Head of caudate nucleus (tissue), 42 donors: ENCODE results near the gene ZNF536.
A peak's percentile ranks its signal among the peaks of the same experiment; 100 is the strongest.
"Not testable (repeated sequence)": the region's sequence is repeated elsewhere in the genome, so short reads cannot be mapped to it uniquely, and the experiment has no call there.

Experiments used
- DNase-seq, 42 donors: peaks; one replicate each; pipeline versions ENCODE4 v3.0.0 to v3.0.0-alpha.2; 2020 to 2021; ENCODE audit warnings: mixed read lengths in 7 of 42
- intact Hi-C: fragments of 100-400 bp; cut with DNase I; formaldehyde crosslinking; loops from one replicate; pipeline ENCODE4 v1.15.0; 2022

ZNF536 gene

DNA sequence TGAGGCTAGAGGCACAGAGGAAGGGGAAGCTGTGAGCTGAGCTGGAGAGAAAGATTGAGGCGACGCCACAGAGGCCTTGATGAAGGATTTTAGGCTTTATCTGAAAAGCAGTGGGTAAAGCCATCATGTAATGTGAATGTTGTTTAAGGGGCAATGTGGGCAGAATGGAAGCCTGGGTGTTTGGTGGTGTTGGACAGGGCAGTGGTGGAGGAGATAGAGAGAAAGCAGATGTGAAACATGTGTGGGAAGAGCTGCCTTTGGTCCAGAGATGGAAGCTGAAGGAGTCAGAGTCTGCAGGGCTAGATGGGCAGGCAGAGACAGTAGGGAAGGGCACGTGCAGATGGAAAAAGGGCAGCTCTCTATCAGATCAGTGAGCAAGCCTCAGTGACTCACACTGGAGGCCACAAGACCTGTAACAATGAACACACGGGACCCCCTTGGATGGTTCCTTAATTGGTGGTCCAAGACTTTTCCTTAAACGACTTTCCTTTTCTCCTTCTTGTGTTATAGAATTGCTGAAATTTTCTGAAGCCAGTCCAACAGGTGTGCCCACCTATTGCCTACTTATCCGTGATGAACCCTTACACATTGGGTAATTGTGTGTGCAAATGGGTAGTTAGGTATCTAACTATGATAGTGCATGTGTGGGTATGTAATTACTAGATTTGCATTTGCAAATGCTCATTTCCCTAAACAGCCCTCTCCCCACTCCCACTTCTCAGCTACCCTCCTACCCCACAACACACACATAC lies 21.7 kb downstream of the ZNF536 start:
- DNase-seq: no peak
- intact Hi-C loops: no loop called here

DNA sequence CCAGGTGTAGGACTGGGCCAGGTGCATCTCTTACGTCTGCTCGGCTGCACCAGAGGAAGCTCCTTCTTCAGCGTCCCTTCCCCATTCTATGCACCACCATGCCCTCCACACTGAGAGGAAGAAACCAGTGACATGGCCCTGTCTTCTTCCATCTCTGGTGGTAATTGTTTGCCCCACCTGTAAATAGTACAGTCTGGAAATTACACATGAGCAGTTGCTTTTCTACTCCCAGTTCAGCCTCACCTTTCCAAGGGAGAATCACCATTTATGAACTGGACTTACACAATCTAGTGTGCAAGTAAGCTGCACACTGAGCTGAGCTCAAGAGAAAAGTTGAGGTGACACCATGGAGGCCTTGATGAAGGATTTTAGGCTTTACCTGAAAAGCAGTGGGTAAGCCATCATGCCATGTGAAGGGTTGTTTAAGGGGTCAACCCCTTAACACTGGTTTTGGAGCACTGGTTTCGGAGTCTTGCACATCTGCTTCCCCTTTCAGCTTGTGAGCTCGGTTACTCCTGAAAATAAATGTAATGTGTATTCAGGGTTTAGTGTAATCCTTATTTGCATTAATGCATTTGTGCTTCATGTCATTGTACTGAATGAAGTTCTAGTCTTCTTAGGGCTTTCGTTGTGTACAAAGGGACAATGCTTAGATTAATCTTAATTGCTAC lies 22.4 kb downstream of the ZNF536 start:
- DNase-seq: no peak
- intact Hi-C loops: no loop called here

DNA sequence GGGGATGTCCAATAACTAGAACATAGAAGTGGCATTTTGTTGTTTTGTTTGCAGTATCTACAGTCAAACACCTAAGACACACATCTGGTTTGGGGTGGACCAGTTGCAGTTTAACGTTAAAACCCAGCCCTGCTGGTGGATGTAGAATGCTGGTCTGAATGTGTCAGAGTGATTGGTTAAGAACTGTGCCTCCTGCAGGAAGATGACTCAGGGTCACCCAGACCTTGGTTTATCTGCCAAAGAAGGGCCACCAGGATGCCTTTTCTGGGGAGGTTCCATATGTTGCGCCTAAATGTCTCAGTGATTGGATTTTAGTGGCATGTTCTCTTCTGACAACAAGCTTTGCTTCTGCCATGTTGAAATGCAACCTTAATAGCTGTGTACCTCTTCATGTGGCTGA lies 23.1 kb downstream of the ZNF536 start:
- intact Hi-C loops: no loop called here

DNA sequence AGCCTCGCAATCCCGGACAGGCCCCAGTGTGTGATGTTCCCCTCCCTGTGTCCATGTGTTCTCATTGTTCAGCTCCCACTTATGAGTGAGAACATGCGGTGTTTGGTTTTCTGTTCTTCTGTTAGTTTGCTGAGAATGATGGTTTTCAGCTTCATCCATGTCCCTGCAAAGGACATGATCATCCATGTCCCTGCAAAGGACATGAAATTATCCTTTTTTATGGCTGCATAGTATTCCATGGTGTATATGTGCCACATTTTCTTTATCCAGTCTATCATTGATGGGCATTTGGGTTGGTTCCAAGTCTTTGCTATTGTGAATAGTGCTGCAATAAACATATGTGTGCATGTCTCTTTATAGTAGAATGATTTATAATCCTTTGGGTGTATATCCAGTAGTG lies 26.4 kb downstream of the ZNF536 start:
- DNase-seq, intact Hi-C loops: not testable (repeated sequence)

More for the DNA sequence above, 23.1 kb downstream of the ZNF536 start:
- DNase-seq: no peak

DNA sequence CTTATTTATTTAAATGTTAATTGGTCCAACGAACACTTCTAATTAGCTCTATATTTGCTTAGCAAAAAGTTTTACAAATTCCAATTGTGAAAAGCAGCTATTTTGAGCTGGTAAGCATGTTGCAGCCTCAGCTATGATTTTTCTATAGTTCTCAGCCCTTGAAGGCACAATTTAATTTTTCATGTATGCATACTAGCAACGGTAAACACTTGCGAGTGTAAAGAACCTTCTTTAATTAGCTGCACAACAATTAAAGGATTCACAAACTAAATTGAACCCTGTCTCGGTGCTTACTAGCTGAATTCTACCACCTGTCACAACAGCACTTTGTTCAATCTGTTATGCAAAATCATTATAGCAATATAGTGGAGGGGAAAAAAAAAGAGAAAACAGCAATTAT lies 29.8 kb downstream of the ZNF536 start:
- no peak for DNase-seq
- intact Hi-C loops: loop anchor here (10.0 kb wide), 1 partner anchor 177 kb away; no protein-coding TSS in a partner anchor

DNA sequence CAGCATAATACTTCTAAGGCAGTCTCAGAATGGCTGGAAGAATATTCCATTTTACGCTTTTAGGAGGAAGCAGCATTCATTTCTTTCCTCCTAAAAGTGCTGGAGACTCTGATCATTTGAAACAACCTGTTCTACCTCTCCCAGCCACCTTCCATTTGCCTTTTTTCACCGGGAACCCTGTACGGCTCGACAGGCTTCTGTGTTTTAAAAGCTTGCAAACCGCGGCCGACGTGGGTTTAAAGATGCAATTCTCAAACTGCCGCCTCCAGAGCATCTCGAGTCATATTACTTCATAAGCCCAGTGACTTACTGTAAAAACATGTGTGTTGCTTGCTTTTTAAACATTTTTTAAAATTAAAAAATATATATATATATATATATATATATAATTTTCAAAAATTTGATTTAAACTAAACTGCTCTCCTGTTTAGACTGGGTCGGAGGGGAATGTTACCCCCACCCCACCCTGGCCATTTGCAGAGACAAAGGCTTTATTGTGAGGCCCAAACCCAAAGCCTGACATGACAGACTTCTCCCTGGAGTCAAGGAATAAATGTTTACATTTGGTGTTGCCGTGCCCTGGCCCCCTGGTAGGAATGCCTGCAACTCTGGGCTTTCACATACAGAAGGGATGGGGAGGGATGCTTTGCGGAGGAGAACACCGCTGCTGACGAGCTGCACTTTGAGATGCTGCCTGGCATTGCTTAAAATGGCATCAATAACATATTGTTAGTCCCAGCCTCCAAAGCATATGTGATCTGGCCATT lies 30.4 kb downstream of the ZNF536 start:
- intact Hi-C loops: loop anchor here (10.0 kb wide), 1 partner anchor 178 kb away; no protein-coding TSS in a partner anchor
- peak in 12 of 42 donors; percentile 22 to 71 (median 42) for DNase-seq

DNA sequence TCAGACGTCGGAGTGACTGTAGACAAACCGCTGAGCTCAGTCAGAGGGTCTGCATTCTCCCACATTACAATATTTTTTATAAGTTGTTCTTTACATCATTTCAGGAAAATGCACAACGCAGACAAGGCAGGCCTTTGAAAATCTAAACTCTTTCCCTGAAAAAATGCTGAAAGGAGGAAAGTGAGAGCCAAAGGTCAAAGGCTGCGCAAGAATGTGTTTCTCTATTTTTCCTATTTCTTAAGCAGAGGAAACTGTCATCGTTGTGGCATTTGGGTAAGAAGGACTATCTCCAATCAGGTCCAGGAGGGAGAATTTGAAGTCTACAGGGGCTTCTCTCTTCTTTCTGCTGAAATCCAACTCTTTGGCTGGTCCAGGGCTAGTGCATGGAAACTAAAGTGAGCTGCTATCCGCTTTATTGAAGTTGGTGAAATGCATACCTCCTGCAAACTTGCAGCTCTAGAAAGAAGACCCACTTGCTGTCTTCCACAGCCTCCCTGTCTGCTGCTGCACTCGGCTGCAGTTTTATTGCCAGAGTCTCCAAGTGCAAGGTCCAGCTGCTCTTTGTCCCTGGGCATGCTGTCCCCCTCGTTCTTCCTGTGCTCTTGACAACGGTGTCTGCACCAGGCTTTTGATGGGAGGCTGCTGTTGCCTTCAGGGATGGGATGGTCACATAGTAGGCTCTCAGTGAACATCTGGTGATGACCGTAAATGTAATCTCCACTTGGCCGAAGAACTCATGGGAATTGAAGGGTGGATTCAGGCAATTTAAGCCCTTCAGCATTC lies 31.2 kb downstream of the ZNF536 start:
- intact Hi-C loops: loop anchor here (10.0 kb wide), 1 partner anchor 179 kb away; no protein-coding TSS in a partner anchor
- peak in 1 of 42 donors; percentile 36 for DNase-seq

DNA sequence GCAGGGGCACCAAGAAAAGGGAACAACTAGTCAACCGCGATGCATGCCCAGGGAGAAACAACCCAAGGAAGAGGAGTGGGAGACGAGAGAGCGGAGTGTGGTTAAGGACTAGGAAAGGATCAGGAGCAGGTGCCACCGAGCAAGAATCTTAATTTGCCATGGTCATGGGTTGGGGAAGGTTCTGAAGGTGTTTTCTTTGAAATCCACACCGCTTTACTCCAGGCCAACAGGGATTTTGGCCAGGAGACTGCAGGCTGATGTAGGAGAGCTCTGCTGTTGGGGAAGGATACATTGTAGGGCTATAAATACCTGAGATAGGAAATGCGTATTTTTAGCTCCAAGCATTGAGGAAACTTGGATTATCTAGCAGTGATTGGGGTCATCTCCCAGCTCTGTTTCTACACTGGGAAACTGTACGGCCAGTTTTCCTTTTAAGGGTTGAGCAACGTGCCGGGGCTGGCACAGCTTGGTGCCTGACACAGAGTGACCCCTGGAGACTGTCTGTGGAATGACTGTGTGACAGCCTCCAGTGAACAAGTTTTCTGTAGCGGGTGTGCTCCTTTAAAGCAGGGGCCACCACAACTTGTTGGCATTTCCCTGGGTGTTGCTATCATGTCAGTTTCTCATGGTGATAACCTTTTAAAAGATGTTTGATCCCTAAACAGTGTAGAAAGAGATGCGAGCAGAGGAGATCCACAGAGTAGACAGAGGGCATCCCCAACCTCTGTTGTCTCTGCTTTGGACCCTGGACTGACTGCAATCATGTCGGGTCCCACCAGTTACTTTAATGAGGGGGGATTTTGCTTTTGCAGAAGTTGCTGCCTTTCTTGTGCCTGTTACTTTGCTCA lies 34.3 kb downstream of the ZNF536 start:
- intact Hi-C loops: loop anchor here (5.0 to 10.0 kb wide), 2 partner anchors 34 to 182 kb away; partner anchors contain the start of gene ZNF536
- DNase-seq: peak in 41 of 42 donors; percentile 37 to 90 (median 72)

DNA sequence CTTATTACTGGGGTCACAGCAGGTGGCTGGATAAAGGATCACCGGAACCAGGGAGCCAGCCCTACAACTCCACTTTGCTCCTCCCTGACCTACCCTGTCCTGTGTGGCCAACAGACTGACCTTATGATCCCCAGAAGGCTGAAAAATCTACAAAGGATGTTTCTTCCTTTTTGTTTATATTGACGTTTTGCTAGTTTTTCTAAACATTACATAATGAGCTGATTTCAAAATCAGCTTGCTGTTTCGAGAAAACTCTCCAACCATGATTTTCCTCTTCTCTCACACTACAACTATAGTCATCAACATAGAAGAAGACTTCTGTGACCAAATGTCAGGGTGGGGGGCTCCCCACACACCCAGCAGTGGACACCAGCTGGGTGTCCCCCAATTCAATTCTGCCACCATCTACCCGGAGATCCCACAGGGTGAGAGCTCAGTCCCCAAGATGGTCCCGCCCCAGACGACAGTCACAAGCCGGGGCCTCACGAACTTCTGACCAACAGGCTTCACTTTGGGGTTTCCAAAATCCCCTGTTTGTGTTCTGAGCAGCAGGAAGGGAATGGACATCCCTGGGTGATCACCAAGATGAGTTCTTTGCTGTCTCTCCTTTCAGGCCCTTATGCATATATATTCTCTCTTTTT lies 35.0 kb downstream of the ZNF536 start:
- peak in 2 of 42 donors; percentile 35 to 41 for DNase-seq
- intact Hi-C loops: loop anchor here (5.0 to 10.0 kb wide), 2 partner anchors 35 to 182 kb away; partner anchors contain the start of gene ZNF536

DNA sequence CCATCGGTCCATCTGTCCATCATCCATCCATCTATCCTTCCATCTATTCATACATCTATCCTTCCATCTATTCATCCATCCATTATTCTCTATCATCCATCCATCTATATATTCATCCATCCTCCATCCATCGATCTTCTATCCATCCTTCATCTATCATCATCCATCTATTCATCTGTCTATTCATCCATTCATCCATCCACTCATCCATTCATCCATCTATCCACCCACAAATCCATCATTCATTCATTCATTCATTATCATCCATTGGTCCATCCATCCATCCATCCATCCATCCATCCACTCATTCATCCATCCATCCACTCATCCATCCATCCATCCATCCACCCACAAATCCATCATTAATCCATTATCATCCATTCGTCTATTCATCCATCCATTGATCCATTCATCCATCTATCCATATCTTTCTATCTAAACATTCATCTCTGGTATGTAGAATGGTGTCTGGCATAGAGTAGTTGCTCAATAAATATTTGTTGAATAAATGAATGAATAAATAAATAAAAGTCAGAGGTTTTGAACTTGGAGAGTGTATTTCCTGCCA lies 36.6 kb downstream of the ZNF536 start:
- intact Hi-C loops: loop anchor here (5.0 to 10.0 kb wide), 2 partner anchors 37 to 184 kb away; partner anchors contain the start of gene ZNF536
- DNase-seq: no peak

DNA sequence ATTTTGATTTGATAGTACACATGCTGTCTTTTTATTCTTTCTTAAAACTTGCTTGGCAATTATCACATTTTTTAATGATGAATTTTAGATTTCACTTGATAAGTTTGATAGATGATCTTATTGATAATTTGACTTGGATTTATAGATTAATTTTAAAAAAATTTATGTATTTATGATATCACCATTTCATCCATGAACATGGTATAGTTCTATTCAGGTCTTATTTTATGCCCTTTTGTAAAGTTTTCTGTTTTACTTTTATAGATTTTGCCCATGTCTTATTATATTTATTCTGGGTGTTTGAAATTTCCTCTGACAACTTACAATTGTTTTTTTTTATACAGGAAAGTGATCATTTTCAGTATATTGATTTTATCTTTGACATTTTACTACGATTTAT lies 39.5 kb downstream of the ZNF536 start:
- intact Hi-C loops: no loop called here
- DNase-seq: no peak

DNA sequence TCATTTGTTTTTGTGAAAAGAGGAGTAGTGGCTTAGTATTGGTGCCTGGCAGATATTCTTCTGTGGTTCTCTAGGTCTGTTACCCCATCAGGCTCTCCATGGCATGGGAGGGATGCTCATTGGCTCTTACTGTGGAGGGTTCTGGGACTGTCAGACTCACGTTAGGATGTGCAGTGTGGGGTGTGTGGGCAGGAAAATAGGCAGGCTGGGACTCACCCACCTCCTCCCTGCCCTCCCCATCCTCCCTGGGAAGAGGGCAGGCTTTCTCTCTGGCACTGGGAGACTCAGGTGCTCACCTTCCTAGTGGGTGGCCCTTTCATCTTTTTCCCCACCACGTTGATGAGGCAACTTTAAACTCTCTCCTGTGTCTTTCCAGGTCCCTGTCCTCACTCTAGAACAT lies 44.2 kb downstream of the ZNF536 start:
- no peak for DNase-seq
- intact Hi-C loops: no loop called here

DNA sequence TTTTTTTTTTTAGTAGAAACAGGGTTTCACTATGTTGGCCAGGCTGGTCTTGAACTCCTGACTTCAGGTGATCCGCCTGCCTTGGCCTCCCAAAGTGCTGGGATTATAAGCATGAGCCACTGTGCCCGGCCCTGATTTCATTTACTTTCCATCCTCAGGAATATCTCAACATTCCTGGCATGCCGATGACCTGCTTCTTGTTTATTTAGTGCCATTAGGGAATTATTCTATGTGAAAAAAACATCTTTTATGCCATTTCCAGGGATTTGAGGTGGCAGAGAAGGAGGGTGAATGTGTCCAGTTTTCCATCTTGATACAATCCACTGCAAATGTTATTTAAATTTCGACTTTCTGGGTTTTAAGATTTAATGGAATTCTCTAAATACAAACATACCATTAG lies 45.0 kb downstream of the ZNF536 start:
- DNase-seq, intact Hi-C loops: not testable (repeated sequence)

DNA sequence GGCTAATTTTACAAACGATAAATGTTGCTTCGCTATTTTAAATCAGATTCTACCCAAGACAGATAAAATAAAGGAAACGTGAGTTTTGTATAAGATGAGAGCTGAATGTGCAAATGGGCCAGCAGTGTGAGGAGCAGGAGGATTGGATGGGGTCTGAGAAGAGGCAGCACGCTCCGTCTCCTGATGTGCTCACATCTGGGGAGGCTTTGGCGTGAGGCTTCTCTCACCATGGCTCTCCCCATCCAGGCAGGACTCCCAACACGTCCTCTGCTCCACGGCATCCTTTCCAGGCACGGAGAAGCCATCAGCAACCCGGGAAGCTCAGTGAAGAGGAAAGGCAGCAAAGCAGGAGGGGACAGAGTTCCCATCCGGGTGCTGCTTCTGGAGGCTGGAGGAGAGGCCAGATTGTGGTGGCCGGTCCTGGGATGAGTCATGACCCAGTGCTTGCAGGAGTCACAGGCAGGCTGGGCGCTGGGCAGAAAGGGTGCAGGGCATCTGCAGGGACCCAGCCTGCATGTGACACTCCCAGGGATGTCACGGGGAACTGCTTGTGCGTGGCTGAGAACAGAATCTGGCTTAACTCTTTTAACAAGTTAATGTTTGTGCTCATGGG lies 47.5 kb downstream of the ZNF536 start:
- intact Hi-C loops: no loop called here
- DNase-seq: peak in 38 of 42 donors; percentile 32 to 92 (median 64)

DNA sequence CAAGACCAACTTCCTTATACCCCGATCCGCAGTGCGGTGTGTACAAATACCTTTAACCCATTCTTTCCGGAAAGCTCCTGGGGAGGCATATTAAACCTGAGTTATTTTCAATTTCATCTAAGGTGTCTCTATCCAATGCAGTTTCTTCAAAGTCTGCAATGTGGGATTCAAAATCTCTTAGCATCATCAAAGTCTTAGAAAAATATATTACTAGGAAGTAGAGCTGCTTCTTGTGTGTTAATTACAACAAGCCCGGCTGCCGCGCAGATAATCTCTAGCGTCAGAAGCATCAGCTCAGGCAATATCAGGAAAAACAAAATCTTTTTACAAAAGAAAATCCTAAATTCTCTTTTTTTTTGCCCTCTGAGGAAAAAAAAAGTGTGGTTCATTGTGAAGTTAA lies 48.1 kb downstream of the ZNF536 start:
- intact Hi-C loops: no loop called here
- DNase-seq: no peak

DNA sequence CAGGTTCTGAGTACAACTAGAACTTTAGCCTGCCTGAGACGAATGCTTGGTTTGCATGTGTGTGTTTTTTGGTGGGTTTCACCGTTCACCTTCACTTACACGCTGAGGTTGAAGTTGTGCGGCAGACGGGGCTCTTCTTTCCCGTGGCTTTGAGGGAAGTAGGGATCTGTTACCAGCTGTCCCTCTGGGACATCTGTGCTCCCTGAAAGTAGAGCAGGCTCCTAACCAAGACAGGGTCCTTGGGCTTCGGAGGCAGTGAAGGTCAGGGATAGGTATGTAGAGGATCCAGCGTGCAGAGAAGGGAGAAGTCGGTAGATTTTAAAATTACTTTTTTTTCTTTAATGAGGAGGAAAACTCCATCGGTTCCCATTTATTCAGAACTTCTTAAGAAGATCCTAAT lies 48.7 kb downstream of the ZNF536 start:
- DNase-seq: no peak
- intact Hi-C loops: no loop called here

DNA sequence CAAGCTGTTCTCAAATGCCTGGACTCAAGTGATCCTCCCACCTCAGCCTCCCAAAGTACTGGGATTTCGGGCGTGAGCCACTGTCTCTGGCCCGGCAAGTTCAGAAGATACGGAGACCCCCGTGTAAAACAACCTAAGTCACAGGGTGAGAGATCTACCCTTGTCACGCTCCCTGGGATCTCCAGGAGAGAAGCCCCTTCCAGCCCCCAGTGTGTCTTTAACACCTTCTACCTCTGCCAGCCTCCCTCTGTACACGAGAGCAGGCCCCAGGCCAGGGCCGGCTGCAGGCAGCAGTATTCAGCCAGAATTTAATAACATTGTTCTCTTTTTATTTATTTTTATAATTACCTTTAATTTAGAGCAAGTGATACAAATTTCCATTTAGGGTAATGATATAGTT lies 49.4 kb downstream of the ZNF536 start:
- DNase-seq: no peak
- intact Hi-C loops: no loop called here
